Lung (tissue), 12 donors: ENCODE data around the gene HDX. TPM values are rescaled to one million over a fixed set of nuclear protein-coding genes. Genes with fewer than 3 reads are reported as not detected.

Experiments used
- ATAC-seq: fragments of 200-7000 bp; cut with Tn5 transposase; one replicate; pipeline ENCODE4 v1.9.1; 2020; ENCODE audit warnings: moderate number of reproducible peaks; ENCODE audit not compliant: insufficient read depth, low FRiP score
- DNase-seq, 3 donors: peaks; one replicate each; pipeline ENCODE4 v3.0.0-alpha.2; 2013 to 2017
- H3K27ac ChIP-seq, 2 donors: one replicate each; pipeline ENCODE4 v1.5.1; 2013; ENCODE audit warnings: mild to moderate bottlenecking in 2 of 2, moderate library complexity in 2 of 2, control low read depth in 1 of 2, inconsistent platforms in 1 of 2, low read depth in 1 of 2, low read length in 1 of 2
- H3K27me3 ChIP-seq, 3 donors: one replicate each; pipeline ENCODE4 v1.5.1; 2013; ENCODE audit warnings: low read length in 2 of 3; ENCODE audit not compliant: control insufficient read depth in 3 of 3, insufficient read depth in 3 of 3
- H3K36me3 ChIP-seq, 4 donors: one replicate each; pipeline ENCODE4 v1.5.1; 2013; ENCODE audit warnings: low read length in 4 of 4, mild to moderate bottlenecking in 1 of 4, moderate library complexity in 1 of 4; ENCODE audit not compliant: control insufficient read depth in 4 of 4, insufficient read depth in 4 of 4
- H3K4me1 ChIP-seq, 5 donors: one replicate each; pipeline ENCODE4 v1.5.1; 2013; ENCODE audit warnings: low read length in 5 of 5, mild to moderate bottlenecking in 2 of 5, moderate library complexity in 1 of 5; ENCODE audit not compliant: control insufficient read depth in 5 of 5, insufficient read depth in 5 of 5
- H3K4me3 ChIP-seq: one replicate; pipeline ENCODE4 v1.5.1; 2013; ENCODE audit warnings: mild to moderate bottlenecking, control low read depth, moderate library complexity
- H3K9ac ChIP-seq, 2 donors: one replicate each; pipeline ENCODE4 v1.5.1; 2013; ENCODE audit warnings: low read length in 2 of 2, control low read depth in 1 of 2; ENCODE audit not compliant: insufficient read depth in 1 of 2
- H3K9me3 ChIP-seq, 4 donors: one replicate each; pipeline ENCODE4 v1.5.1; 2013; ENCODE audit warnings: low read length in 3 of 4, mild to moderate bottlenecking in 1 of 4, moderate library complexity in 1 of 4; ENCODE audit not compliant: control insufficient read depth in 4 of 4, insufficient read depth in 3 of 4
- CTCF ChIP-seq: IDR thresholded peaks from 2 replicates; pipeline ENCODE4 v1.5.1; 2012; ENCODE audit warnings: mild to moderate bottlenecking; ENCODE audit errors: control extremely low read depth, extremely low read depth
- WGBS, 2 donors: extraction: QIAGEN DNeasy Blood & Tissue Kit; methylation state at CpG; one replicate each; pipeline ENCODE4 v1.1.7; 2013; 5-methylcytosine and 5-hydroxymethylcytosine counted together
- polyA plus RNA-seq, 2 donors: library from polyadenylated mRNA; stranded (reverse); fragments of 200-250 nt; gene quantifications; one replicate each; pipeline ENCODE4 v1.2.1, GENCODE V29; 2013
- total RNA-seq, 2 donors: library from RNA; depleted of rRNA in 1 of 2; stranded (reverse); fragments of >200 nt in 1 of 2; gene quantifications; one replicate each; pipeline ENCODE4 v1.2.1, GENCODE V29; 2014 to 2021
- donor health status: control.
- donor health status: control.
- donor health status: Bipolar disorder and iron deficiency.
- donor health status: healthy.
- donor health status: DM: yes; HTN: yes; CAD: no.

Gene HDX
- total and polyA plus RNA-seq, 4 donors: 0.43 to 11.2 (median 2.4) TPM

DNA sequence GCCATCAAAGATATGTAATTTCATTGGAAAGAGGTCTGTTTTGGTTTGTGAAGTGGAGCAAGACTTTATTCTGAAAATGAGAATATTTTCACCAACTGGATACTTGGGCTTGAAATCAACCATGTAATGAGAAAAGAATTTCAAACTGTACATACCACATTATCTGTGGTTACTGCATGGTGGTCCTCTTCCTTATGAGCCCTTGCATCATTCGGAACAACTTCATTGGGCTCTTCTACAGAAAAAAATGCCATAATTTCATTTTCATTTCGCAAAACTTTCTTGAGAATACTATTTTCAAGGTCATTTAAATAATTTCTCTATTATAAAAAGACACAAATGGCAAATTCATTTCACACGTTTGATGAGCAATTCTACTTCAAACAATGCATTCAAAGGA lies 165.6 kb downstream of the HDX start:
- 64 to 97% methylated on average over 3 of the region's 3 CpGs for WGBS, 2 donors
- no peak for ATAC-seq

DNA sequence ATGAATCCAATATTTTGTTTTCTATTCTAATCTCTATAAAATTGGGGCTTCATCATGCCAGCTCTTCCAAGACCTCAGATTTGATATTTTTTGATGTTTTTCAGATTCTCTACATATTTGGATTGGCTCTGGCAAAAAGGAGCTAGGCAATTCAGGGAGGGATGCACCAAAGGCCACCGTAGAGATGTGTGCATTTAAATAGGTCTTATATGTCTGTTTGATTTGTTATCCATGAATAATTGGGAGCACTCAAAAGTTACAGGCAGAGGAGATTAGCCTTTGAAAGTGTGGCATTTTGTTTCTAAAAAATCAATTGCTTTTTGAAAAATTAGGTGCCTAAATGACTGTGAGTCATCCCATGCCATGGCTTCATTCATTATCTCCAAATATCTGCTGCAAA lies 167.1 kb downstream of the HDX start:
- DNase-seq: no peak
- 67 to 79% methylated on average over 1 of the region's 1 CpG for WGBS, 2 donors
- H3K27me3 ChIP-seq: no peaks in the 10 kb centered on the region
- no peak for TF ChIP-seq CTCF
- no peak overlapping the region for H3K9ac ChIP-seq
- H3K36me3 ChIP-seq: no peaks in the 10 kb centered on the region
- H3K4me3 ChIP-seq: no peak overlapping the region
- no peak for ATAC-seq
- H3K27ac ChIP-seq: no peak overlapping the region
- no peaks in the 10 kb centered on the region for H3K4me1 ChIP-seq
- H3K9me3 ChIP-seq: no peaks in the 10 kb centered on the region

More for the DNA sequence above, 165.6 kb downstream of the HDX start:
- Histone ChIP-seq H3K9me3 (no peaks in the 10 kb centered on the region), H3K27me3 (no peaks in the 10 kb centered on the region), H3K4me3 (no peak overlapping the region), H3K27ac (no peak overlapping the region), H3K9ac (no peak overlapping the region), H3K36me3 (no peaks in the 10 kb centered on the region), H3K4me1 (no peaks in the 10 kb centered on the region)
- DNase-seq: no peak
- TF ChIP-seq CTCF: no peak

- no peak for TF ChIP-seq CTCF
- 71 to 90% methylated on average over 2 of the region's 2 CpGs for WGBS, 2 donors
- H3K27me3 ChIP-seq: no peaks in the 10 kb centered on the region
- no peaks in the 10 kb centered on the region for H3K4me1 ChIP-seq
- DNase-seq (no peak), ATAC-seq (no peak)
- no peak overlapping the region for H3K4me3 ChIP-seq
- no peaks in the 10 kb centered on the region for H3K9me3 ChIP-seq
- H3K36me3 ChIP-seq: no peaks in the 10 kb centered on the region
- H3K9ac ChIP-seq: no peak overlapping the region
- H3K27ac ChIP-seq: no peak overlapping the region
Measured at GRCh38 chrX:84322083-84322827, 180.0 kb downstream of the HDX start.

GRCh38 chrX:84320614-84321013 lies 181.6 kb downstream of the HDX start:
- DNase-seq (no peak), ATAC-seq (no peak)
- no peak for TF ChIP-seq CTCF
- Histone ChIP-seq H3K9ac (no peak overlapping the region), H3K27me3 (no peaks in the 10 kb centered on the region), H3K4me1 (no peaks in the 10 kb centered on the region), H3K9me3 (peaks cover 0 to 2% (median 0%) of the 10 kb centered on the region in 4 donors), H3K4me3 (no peak overlapping the region), H3K36me3 (no peaks in the 10 kb centered on the region), H3K27ac (no peak overlapping the region)
